ENCODE data around the gene ADAMTSL3.

Gene ADAMTSL3

GRCh38 chr15:84003791-84004503, 350.0 kb downstream of the ADAMTSL3 start:
- H3K4ac ChIP-seq (ENCODE audit: low read length) = no peak overlapping the region
- no peaks in the 10 kb centered on the region for H3K4me1 ChIP-seq (ENCODE audit: control insufficient read depth in 2 of 2, insufficient read depth in 1 of 2, low read depth in 1 of 2, low read length in 2 of 2)
- H2BK120ac ChIP-seq (ENCODE audit: low read depth, low read length) = no peak overlapping the region
- no peak overlapping the region for H2AFZ ChIP-seq (ENCODE audit: low read length)
- no peak for DNase-seq (ENCODE audit: low spot score)
- H3K36me3 ChIP-seq (replicated peaks in 1 of 2; ENCODE audit: control insufficient read depth in 2 of 2, insufficient read depth in 2 of 2, low read length in 2 of 2) = no peaks in the 10 kb centered on the region
- H4K8ac ChIP-seq (ENCODE audit: low read depth, low read length) = no peak overlapping the region
- H2BK5ac ChIP-seq (ENCODE audit: low read length) = no peak overlapping the region
- H3K23ac ChIP-seq (ENCODE audit: low read depth, low read length, poor library complexity) = no peak overlapping the region
- no peak overlapping the region for H2BK12ac ChIP-seq (ENCODE audit: low read length)
- no peak overlapping the region for H4K91ac ChIP-seq (ENCODE audit: low read depth, low read length, poor library complexity)
- no peak overlapping the region for H3K14ac ChIP-seq (ENCODE audit: low read length)
- no peak overlapping the region for H3K9ac ChIP-seq (ENCODE audit: low read depth, low read length, poor library complexity)
- no peak overlapping the region for H3K18ac ChIP-seq (ENCODE audit: low read length)
- no peaks in the 10 kb centered on the region for H3K9me3 ChIP-seq (replicated peaks in 1 of 2; ENCODE audit: control insufficient read depth in 2 of 2, insufficient read depth in 1 of 2, low read depth in 1 of 2, low read length in 2 of 2)
- no peak overlapping the region for H3K4me2 ChIP-seq (ENCODE audit: insufficient read depth, low read length, poor library complexity, severe bottlenecking)
- no peak overlapping the region for H3K27ac ChIP-seq (replicated peaks; ENCODE audit: low read length)
- no peak overlapping the region for H3K4me3 ChIP-seq (ENCODE audit: low read length in 2 of 2)
- H3K79me1 ChIP-seq (ENCODE audit: low read depth, low read length) = no peaks in the 10 kb centered on the region
- no peaks in the 10 kb centered on the region for H3K27me3 ChIP-seq (ENCODE audit: control insufficient read depth in 3 of 3, insufficient read depth in 3 of 3, low read depth in 1 of 3, low read length in 3 of 3)
- no CpG with 5 or more reads among the region's 6 CpGs for WGBS, 2 donors (ENCODE audit: extremely low coverage in 2 of 2, insufficient read length in 2 of 2, insufficient replicate concordance in 1 of 2)
- H2BK15ac ChIP-seq (ENCODE audit: low read length) = no peak overlapping the region
- no peak overlapping the region for H2AK5ac ChIP-seq (ENCODE audit: low read depth, low read length)

GRCh38 chr15:84006421-84006820, 352.5 kb downstream of the ADAMTSL3 start:
- Histone ChIP-seq H2AK5ac (ENCODE audit: low read depth, low read length) (no peak overlapping the region), H3K36me3 (replicated peaks in 1 of 2; ENCODE audit: control insufficient read depth in 2 of 2, insufficient read depth in 2 of 2, low read length in 2 of 2) (no peaks in the 10 kb centered on the region), H2BK15ac (ENCODE audit: low read length) (no peak overlapping the region), H3K4me3 (ENCODE audit: low read length in 2 of 2) (no peak overlapping the region), H2BK5ac (ENCODE audit: low read length) (no peak overlapping the region), H3K14ac (ENCODE audit: low read length) (no peak overlapping the region), H4K8ac (ENCODE audit: low read depth, low read length) (no peak overlapping the region), H2AFZ (ENCODE audit: low read length) (no peak overlapping the region), H3K27ac (replicated peaks; ENCODE audit: low read length) (no peak overlapping the region), H2BK120ac (ENCODE audit: low read depth, low read length) (no peak overlapping the region), H3K4me1 (ENCODE audit: control insufficient read depth in 2 of 2, insufficient read depth in 1 of 2, low read depth in 1 of 2, low read length in 2 of 2) (no peaks in the 10 kb centered on the region), H3K9ac (ENCODE audit: low read depth, low read length, poor library complexity) (no peak overlapping the region), H3K23ac (ENCODE audit: low read depth, low read length, poor library complexity) (no peak overlapping the region), H3K18ac (ENCODE audit: low read length) (no peak overlapping the region), H3K27me3 (ENCODE audit: control insufficient read depth in 3 of 3, insufficient read depth in 3 of 3, low read depth in 1 of 3, low read length in 3 of 3) (no peaks in the 10 kb centered on the region), H3K79me1 (ENCODE audit: low read depth, low read length) (no peaks in the 10 kb centered on the region), H3K9me3 (replicated peaks in 1 of 2; ENCODE audit: control insufficient read depth in 2 of 2, insufficient read depth in 1 of 2, low read depth in 1 of 2, low read length in 2 of 2) (no peaks in the 10 kb centered on the region), H2BK12ac (ENCODE audit: low read length) (no peak overlapping the region), H3K4ac (ENCODE audit: low read length) (no peak overlapping the region), H4K91ac (ENCODE audit: low read depth, low read length, poor library complexity) (no peak overlapping the region), H3K4me2 (ENCODE audit: insufficient read depth, low read length, poor library complexity, severe bottlenecking) (no peak overlapping the region)
- no CpG with 5 or more reads among the region's 4 CpGs for WGBS, 2 donors (ENCODE audit: extremely low coverage in 2 of 2, insufficient read length in 2 of 2, insufficient replicate concordance in 1 of 2)
- no peak for DNase-seq (ENCODE audit: low spot score)

- Histone ChIP-seq H2AK5ac (ENCODE audit: low read depth, low read length) (no peak overlapping the region), H3K4me3 (ENCODE audit: low read length in 2 of 2) (no peak overlapping the region), H2BK12ac (ENCODE audit: low read length) (no peak overlapping the region), H3K23ac (ENCODE audit: low read depth, low read length, poor library complexity) (no peak overlapping the region), H2BK120ac (ENCODE audit: low read depth, low read length) (no peak overlapping the region), H3K27ac (replicated peaks; ENCODE audit: low read length) (no peak overlapping the region), H2AFZ (ENCODE audit: low read length) (no peak overlapping the region), H3K36me3 (replicated peaks in 1 of 2; ENCODE audit: control insufficient read depth in 2 of 2, insufficient read depth in 2 of 2, low read length in 2 of 2) (no peaks in the 10 kb centered on the region), H3K18ac (ENCODE audit: low read length) (no peak overlapping the region), H3K4me2 (ENCODE audit: insufficient read depth, low read length, poor library complexity, severe bottlenecking) (no peak overlapping the region), H3K79me1 (ENCODE audit: low read depth, low read length) (no peaks in the 10 kb centered on the region), H3K4me1 (ENCODE audit: control insufficient read depth in 2 of 2, insufficient read depth in 1 of 2, low read depth in 1 of 2, low read length in 2 of 2) (no peaks in the 10 kb centered on the region), H3K9me3 (replicated peaks in 1 of 2; ENCODE audit: control insufficient read depth in 2 of 2, insufficient read depth in 1 of 2, low read depth in 1 of 2, low read length in 2 of 2) (no peaks in the 10 kb centered on the region), H4K8ac (ENCODE audit: low read depth, low read length) (no peak overlapping the region), H3K14ac (ENCODE audit: low read length) (no peak overlapping the region), H2BK5ac (ENCODE audit: low read length) (no peak overlapping the region), H4K91ac (ENCODE audit: low read depth, low read length, poor library complexity) (no peak overlapping the region), H3K27me3 (ENCODE audit: control insufficient read depth in 3 of 3, insufficient read depth in 3 of 3, low read depth in 1 of 3, low read length in 3 of 3) (no peaks in the 10 kb centered on the region), H2BK15ac (ENCODE audit: low read length) (no peak overlapping the region), H3K4ac (ENCODE audit: low read length) (no peak overlapping the region), H3K9ac (ENCODE audit: low read depth, low read length, poor library complexity) (no peak overlapping the region)
- DNase-seq (ENCODE audit: low spot score) = no peak
- no CpG with 5 or more reads among the region's 7 CpGs for WGBS, 2 donors (ENCODE audit: extremely low coverage in 2 of 2, insufficient read length in 2 of 2, insufficient replicate concordance in 1 of 2)
Measured at GRCh38 chr15:84009616-84010015, 355.7 kb downstream of the ADAMTSL3 start.

GRCh38 chr15:84010246-84010645, 356.3 kb downstream of the ADAMTSL3 start:
- Histone ChIP-seq H3K9ac (ENCODE audit: low read depth, low read length, poor library complexity) (no peak overlapping the region), H3K4ac (ENCODE audit: low read length) (no peak overlapping the region), H3K4me1 (ENCODE audit: control insufficient read depth in 2 of 2, insufficient read depth in 1 of 2, low read depth in 1 of 2, low read length in 2 of 2) (no peaks in the 10 kb centered on the region), H3K27ac (replicated peaks; ENCODE audit: low read length) (no peak overlapping the region), H2BK120ac (ENCODE audit: low read depth, low read length) (no peak overlapping the region), H2BK5ac (ENCODE audit: low read length) (no peak overlapping the region), H4K8ac (ENCODE audit: low read depth, low read length) (no peak overlapping the region), H3K9me3 (replicated peaks in 1 of 2; ENCODE audit: control insufficient read depth in 2 of 2, insufficient read depth in 1 of 2, low read depth in 1 of 2, low read length in 2 of 2) (no peaks in the 10 kb centered on the region), H3K4me2 (ENCODE audit: insufficient read depth, low read length, poor library complexity, severe bottlenecking) (no peak overlapping the region), H2AFZ (ENCODE audit: low read length) (no peak overlapping the region), H3K14ac (ENCODE audit: low read length) (no peak overlapping the region), H3K18ac (ENCODE audit: low read length) (no peak overlapping the region), H2BK12ac (ENCODE audit: low read length) (no peak overlapping the region), H3K4me3 (ENCODE audit: low read length in 2 of 2) (no peak overlapping the region), H2BK15ac (ENCODE audit: low read length) (no peak overlapping the region), H3K36me3 (replicated peaks in 1 of 2; ENCODE audit: control insufficient read depth in 2 of 2, insufficient read depth in 2 of 2, low read length in 2 of 2) (no peaks in the 10 kb centered on the region), H3K27me3 (ENCODE audit: control insufficient read depth in 3 of 3, insufficient read depth in 3 of 3, low read depth in 1 of 3, low read length in 3 of 3) (no peaks in the 10 kb centered on the region), H3K79me1 (ENCODE audit: low read depth, low read length) (no peaks in the 10 kb centered on the region), H2AK5ac (ENCODE audit: low read depth, low read length) (no peak overlapping the region), H4K91ac (ENCODE audit: low read depth, low read length, poor library complexity) (no peak overlapping the region), H3K23ac (ENCODE audit: low read depth, low read length, poor library complexity) (no peak overlapping the region)
- DNase-seq (ENCODE audit: low spot score) = no peak
- no CpG with 5 or more reads among the region's 1 CpG for WGBS, 2 donors (ENCODE audit: extremely low coverage in 2 of 2, insufficient read length in 2 of 2, insufficient replicate concordance in 1 of 2)
